ENCODE measurements around the gene CCDC136.

DNA sequence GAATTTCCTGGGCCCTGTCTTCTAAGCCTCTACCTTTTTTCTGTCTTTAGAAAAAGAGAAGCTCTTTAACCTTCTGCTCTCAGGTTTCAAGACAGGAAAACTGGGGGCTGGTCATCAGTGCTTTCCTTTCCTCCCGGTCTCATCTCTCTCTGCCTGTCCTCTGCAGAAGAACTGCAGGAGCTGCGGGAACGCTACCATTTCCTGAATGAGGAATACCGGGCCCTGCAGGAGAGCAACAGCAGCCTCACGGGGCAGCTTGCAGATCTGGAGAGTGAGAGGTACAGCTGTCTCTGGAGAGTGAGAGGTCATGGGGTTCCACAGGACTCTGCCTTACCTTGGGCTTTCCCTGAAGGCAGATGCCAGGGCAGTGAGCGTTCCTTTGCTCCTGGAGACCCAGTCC, 12.7 kb downstream of the CCDC136 start:
- TF ChIP-seq, protein P1, sequence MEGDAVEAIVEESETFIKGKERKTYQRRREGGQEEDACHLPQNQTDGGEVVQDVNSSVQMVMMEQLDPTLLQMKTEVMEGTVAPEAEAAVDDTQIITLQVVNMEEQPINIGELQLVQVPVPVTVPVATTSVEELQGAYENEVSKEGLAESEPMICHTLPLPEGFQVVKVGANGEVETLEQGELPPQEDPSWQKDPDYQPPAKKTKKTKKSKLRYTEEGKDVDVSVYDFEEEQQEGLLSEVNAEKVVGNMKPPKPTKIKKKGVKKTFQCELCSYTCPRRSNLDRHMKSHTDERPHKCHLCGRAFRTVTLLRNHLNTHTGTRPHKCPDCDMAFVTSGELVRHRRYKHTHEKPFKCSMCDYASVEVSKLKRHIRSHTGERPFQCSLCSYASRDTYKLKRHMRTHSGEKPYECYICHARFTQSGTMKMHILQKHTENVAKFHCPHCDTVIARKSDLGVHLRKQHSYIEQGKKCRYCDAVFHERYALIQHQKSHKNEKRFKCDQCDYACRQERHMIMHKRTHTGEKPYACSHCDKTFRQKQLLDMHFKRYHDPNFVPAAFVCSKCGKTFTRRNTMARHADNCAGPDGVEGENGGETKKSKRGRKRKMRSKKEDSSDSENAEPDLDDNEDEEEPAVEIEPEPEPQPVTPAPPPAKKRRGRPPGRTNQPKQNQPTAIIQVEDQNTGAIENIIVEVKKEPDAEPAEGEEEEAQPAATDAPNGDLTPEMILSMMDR (conservative IDR thresholded peaks at IDR 0.05 in 1 of 2, IDR thresholded peaks at IDR 0.05 in 1 of 2; ENCODE audit: low read depth in 1 of 2, low read length in 2 of 2): no peak
- no peak for TF ChIP-seq EZH2 (IDR thresholded peaks at IDR 0.05; ENCODE audit: low read length, missing control alignments)
